ENCODE data around the gene MUC5B.

GRCh38 chr11:1271002-1271401 is 48.1 kb downstream of the MUC5B start:
- TF ChIP-seq BCLAF1 (IDR thresholded peaks at IDR 0.05) (no peak), ATF7-NPFF (CRISPR knock-in tag; IDR thresholded peaks at IDR 0.05; ENCODE audit: low read depth) (no peak)

Data from HepG2 (cell line).